Activated CD4-positive, alpha-beta memory T cell treated with anti-CD3 and anti-CD28 coated beads, Interleukin-2, amount 10 ng/mL, durations not matched to agents 7 days and 5 days (primary cell): ENCODE measurements around the gene ORC2. TPM values are rescaled to one million over a fixed set of nuclear protein-coding genes. Genes with fewer than 3 reads are reported as not detected.
"Not testable (repeated sequence)": the region's sequence is repeated elsewhere in the genome, so short reads cannot be mapped to it uniquely, and the experiment has no call there.

Source experiments
- CTCF ChIA-PET: fragments of 350-600 bp; sonication (Branson Sonifier 250); formaldehyde crosslinking; loops from one replicate; lab custom pipeline; 2021; ENCODE audit warnings: antibody characterized with exemption, inconsistent platforms; lab: Charles Lee
- POLR2A ChIA-PET: fragments of 350-600 bp; sonication (Branson Sonifier 250); formaldehyde crosslinking; loops from one replicate; lab custom pipeline; 2021; ENCODE audit warnings: antibody characterized with exemption; lab: Charles Lee
- DNase-seq: peaks from one replicate; pipeline ENCODE4 v3.0.0-alpha.2; 2020
- H3K27ac Mint-ChIP-seq: one replicate; pipeline ENCODE4 v1.8.0; 2021; ENCODE audit warnings: mild to moderate bottlenecking, mixed read lengths
- H3K27me3 Mint-ChIP-seq: one replicate; pipeline ENCODE4 v1.8.0; 2021; ENCODE audit warnings: mixed read lengths
- H3K36me3 Mint-ChIP-seq: one replicate; pipeline ENCODE4 v1.8.0; 2021; ENCODE audit warnings: low read depth, mixed read lengths
- H3K4me1 Mint-ChIP-seq: one replicate; pipeline ENCODE4 v1.8.0; 2021; ENCODE audit warnings: mixed read lengths
- H3K4me3 Mint-ChIP-seq: one replicate; pipeline ENCODE4 v1.8.0; 2021; ENCODE audit warnings: mild to moderate bottlenecking, mixed read lengths
- H3K9me3 Mint-ChIP-seq: one replicate; pipeline ENCODE4 v1.8.0; 2021; ENCODE audit warnings: mixed read lengths
- total RNA-seq, 2 experiments: library from RNA; stranded (reverse); gene quantifications; one replicate each; pipeline ENCODE4 v1.2.3, GENCODE V29; 2021

The ORC2 gene
- total RNA-seq, 2 experiments from 2014 or later = 50.8 to 51.6 TPM

GRCh38 chr2:200929334-200930249 lies 33.9 kb downstream of the ORC2 start:
- Mint-ChIP-seq H3K9me3 (no peaks in the 10 kb centered on the region), H3K4me3 (no peak overlapping the region), H3K4me1 (peaks cover 12% of the 10 kb centered on the region), H3K27me3 (no peaks in the 10 kb centered on the region), H3K27ac (peak overlapping the region; percentile 8), H3K36me3 (peaks cover 43% of the 10 kb centered on the region)
- DNase-seq = no peak
- CTCF ChIA-PET = interaction anchor here (0.6 to 1.6 kb wide), 3 partner anchors 23 to 47 kb away, joined by 3 to 7 read pairs (median 4); no protein-coding TSS in a partner anchor
- POLR2A ChIA-PET = interaction anchor here (0.8 kb wide), 1 partner anchor 34 kb away, joined by 3 read pairs; the partner anchor contains the start of gene ORC2

GRCh38 chr2:200922439-200922838 lies 41.0 kb downstream of the ORC2 start:
- peak overlapping the region; percentile 60 for H3K27ac Mint-ChIP-seq
- no peak overlapping the region for H3K4me3 Mint-ChIP-seq
- CTCF ChIA-PET = interaction anchor here (1.0 kb wide), 1 partner anchor 17 kb away, joined by 4 read pairs; no protein-coding TSS in a partner anchor
- POLR2A ChIA-PET = no interaction called here
- H3K27me3 Mint-ChIP-seq = no peaks in the 10 kb centered on the region
- H3K9me3 Mint-ChIP-seq = no peaks in the 10 kb centered on the region
- DNase-seq = no peak
- H3K4me1 Mint-ChIP-seq = peaks cover 15% of the 10 kb centered on the region
- peaks cover 49% of the 10 kb centered on the region for H3K36me3 Mint-ChIP-seq

- Mint-ChIP-seq H3K36me3 (peaks cover 47% of the 10 kb centered on the region), H3K4me1 (peaks cover 4% of the 10 kb centered on the region), H3K9me3 (no peaks in the 10 kb centered on the region), H3K27me3 (no peaks in the 10 kb centered on the region), H3K4me3 (no peak overlapping the region), H3K27ac (no peak overlapping the region)
- ChIA-PET POLR2A (interaction anchor here (1.2 to 1.3 kb wide), 2 partner anchors 25 to 50 kb away, joined by 3 read pairs; partner anchors contain the start of genes NIF3L1, ORC2 and PPIL3), CTCF (interaction anchor here (0.9 to 1.6 kb wide), 3 partner anchors 13 to 264 kb away, joined by 3 to 5 read pairs (median 3); no protein-coding TSS in a partner anchor)
- no peak for DNase-seq
Measured at GRCh38 chr2:200913654-200914053, 49.8 kb downstream of the ORC2 start.

GRCh38 chr2:200909958-200910357 lies 53.5 kb downstream of the ORC2 start:
- Mint-ChIP-seq H3K36me3 (peaks cover 43% of the 10 kb centered on the region), H3K9me3 (no peaks in the 10 kb centered on the region), H3K4me1 (peaks cover 6% of the 10 kb centered on the region), H3K27me3 (no peaks in the 10 kb centered on the region), H3K4me3 (no peak overlapping the region), H3K27ac (no peak overlapping the region)
- CTCF ChIA-PET = interaction anchor here (0.6 to 2.1 kb wide), 4 partner anchors 35 to 244 kb away, joined by 3 to 6 read pairs (median 6); no protein-coding TSS in a partner anchor
- DNase-seq = no peak
- POLR2A ChIA-PET = no interaction called here

- H3K27ac Mint-ChIP-seq = no peak overlapping the region
- H3K9me3 Mint-ChIP-seq = no peaks in the 10 kb centered on the region
- peaks cover 12% of the 10 kb centered on the region for H3K4me1 Mint-ChIP-seq
- peak; percentile 71 for DNase-seq
- peaks cover 40% of the 10 kb centered on the region for H3K36me3 Mint-ChIP-seq
- ChIA-PET POLR2A (interaction anchor here (0.7 to 2.4 kb wide), 11 partner anchors 16 to 327 kb away, joined by 3 to 9 read pairs (median 4); partner anchors contain the start of genes CLK1, NIF3L1 and PPIL3), CTCF (interaction anchor here (0.7 to 7.9 kb wide), 25 partner anchors 9 to 327 kb away, joined by 3 to 112 read pairs (median 4); partner anchors contain the start of genes CASP10, CFLAR and NIF3L1)
- H3K27me3 Mint-ChIP-seq = no peaks in the 10 kb centered on the region
- no peak overlapping the region for H3K4me3 Mint-ChIP-seq
Measured at GRCh38 chr2:200905618-200906296, 57.7 kb downstream of the ORC2 start.

GRCh38 chr2:200901459-200902072 lies 61.9 kb downstream of the ORC2 start:
- CTCF ChIA-PET = interaction anchor here (0.6 to 7.9 kb wide), 26 partner anchors 9 to 359 kb away, joined by 3 to 112 read pairs (median 4); partner anchors contain the start of genes CASP10, CASP8, NIF3L1 and ORC2
- H3K27ac Mint-ChIP-seq = peak overlapping the region; percentile 53
- H3K4me3 Mint-ChIP-seq = no peak overlapping the region
- H3K36me3 Mint-ChIP-seq = peaks cover 57% of the 10 kb centered on the region
- peaks cover 32% of the 10 kb centered on the region for H3K4me1 Mint-ChIP-seq
- H3K9me3 Mint-ChIP-seq = no peaks in the 10 kb centered on the region
- H3K27me3 Mint-ChIP-seq = no peaks in the 10 kb centered on the region
- POLR2A ChIA-PET = interaction anchor here (0.9 to 1.7 kb wide), 11 partner anchors 10 to 332 kb away, joined by 3 to 20 read pairs (median 4); partner anchors contain the start of genes CFLAR, CLK1, NDUFB3 and NIF3L1
- peak; percentile 81 for DNase-seq

- H3K9me3 Mint-ChIP-seq = no peaks in the 10 kb centered on the region
- ChIA-PET POLR2A (no interaction called here), CTCF (interaction anchor here (1.2 to 1.6 kb wide), 2 partner anchors 278 to 333 kb away, joined by 4 to 5 read pairs; no protein-coding TSS in a partner anchor)
- peaks cover 61% of the 10 kb centered on the region for H3K36me3 Mint-ChIP-seq
- H3K4me1 Mint-ChIP-seq = peaks cover 30% of the 10 kb centered on the region
- H3K27ac Mint-ChIP-seq = no peak overlapping the region
- no peaks in the 10 kb centered on the region for H3K27me3 Mint-ChIP-seq
- no peak for DNase-seq
- H3K4me3 Mint-ChIP-seq = no peak overlapping the region
Measured at GRCh38 chr2:200899482-200899881, 64.0 kb downstream of the ORC2 start.

GRCh38 chr2:200888704-200889625 lies 74.5 kb downstream of the ORC2 start, which contains the start of the genes NIF3L1 and PPIL3:
TSS of gene NIF3L1 (plus strand) at chr2:200889371. CDS start at chr2:200891944, 2,573 bp downstream.
TSS of gene PPIL3 (minus strand) at chr2:200889077. CDS start at chr2:200887615, 1,462 bp downstream.
- Mint-ChIP-seq H3K4me1 (peaks cover 58% of the 10 kb centered on the region), H3K9me3 (no peaks in the 10 kb centered on the region), H3K27ac (peak within 1 kb of the TSS; percentile 99), H3K36me3 (peaks cover 54% of the 10 kb centered on the region), H3K27me3 (no peaks in the 10 kb centered on the region), H3K4me3 (peak within 1 kb of the TSS; percentile 89)
- CTCF ChIA-PET = interaction anchor here (0.6 to 2.1 kb wide), 19 partner anchors 9 to 560 kb away, joined by 3 to 17 read pairs (median 4); partner anchors contain the start of genes CASP10, CFLAR, CLK1 and ORC2
- POLR2A ChIA-PET = interaction anchor here (0.9 to 3.1 kb wide), 39 partner anchors 8 to 562 kb away, joined by 3 to 199 read pairs (median 8); partner anchors contain the start of genes BZW1, CASP10, CASP8 and CFLAR
- DNase-seq = peak; percentile 98

- H3K9me3 Mint-ChIP-seq, DNase-seq, H3K27ac Mint-ChIP-seq, CTCF ChIA-PET, H3K4me3 Mint-ChIP-seq, H3K27me3 Mint-ChIP-seq: not testable (repeated sequence)
- Mint-ChIP-seq H3K36me3 (peaks cover 62% of the 10 kb centered on the region), H3K4me1 (peaks cover 36% of the 10 kb centered on the region)
- POLR2A ChIA-PET = interaction anchor here (3.3 kb wide), 1 partner anchor 17 kb away, joined by 26 read pairs; the partner anchor contains the start of gene CLK1
Measured at GRCh38 chr2:200881715-200882249, 81.7 kb downstream of the ORC2 start.

GRCh38 chr2:200878289-200878880 lies 85.1 kb downstream of the ORC2 start:
- Mint-ChIP-seq H3K27me3 (no peaks in the 10 kb centered on the region), H3K4me3 (no peak overlapping the region), H3K27ac (no peak overlapping the region), H3K4me1 (peaks cover 17% of the 10 kb centered on the region), H3K36me3 (peaks cover 74% of the 10 kb centered on the region), H3K9me3 (no peaks in the 10 kb centered on the region)
- ChIA-PET POLR2A (interaction anchor here (1.6 to 3.2 kb wide), 2 partner anchors 11 to 14 kb away, joined by 14 to 17 read pairs; partner anchors contain the start of genes CLK1, NIF3L1 and PPIL3), CTCF (interaction anchor here (0.7 to 1.5 kb wide), 2 partner anchors 11 to 14 kb away, joined by 3 to 5 read pairs; partner anchors contain the start of gene CLK1)
- no peak for DNase-seq
